Neural progenitor cell (in vitro differentiated cells): ENCODE measurements around the gene SPRTN. TPM values are rescaled to one million over a fixed set of nuclear protein-coding genes. Genes with fewer than 3 reads are reported as not detected.

Experiments used
- DNase-seq: peaks from one replicate; pipeline ENCODE4 v3.0.0-alpha.2; 2016; ENCODE audit warnings: low spot score
- H2AFZ ChIP-seq: fragments of 200-600 bp; sonication (generic); replicated peaks from 2 replicates; pipeline ENCODE4 v1.6.1; 2016; ENCODE audit warnings: antibody characterized with exemption
- H3F3A ChIP-seq: fragments of 200-600 bp; sonication (generic); 2 replicates; pipeline ENCODE4 v1.6.1; 2016; ENCODE audit warnings: antibody characterized with exemption, low read depth
- H3K27ac ChIP-seq: fragments of 200-600 bp; sonication (generic); 2 replicates; pipeline ENCODE4 v1.5.1; 2016; ENCODE audit warnings: mild to moderate bottlenecking
- H3K27me3 ChIP-seq: fragments of 200-600 bp; sonication (generic); 2 replicates; pipeline ENCODE4 v1.6.1; 2016; ENCODE audit warnings: mild to moderate bottlenecking, moderate library complexity
- H3K36me3 ChIP-seq: fragments of 200-600 bp; sonication (generic); 2 replicates; pipeline ENCODE4 v1.5.1; 2016
- H3K4me1 ChIP-seq: fragments of 200-600 bp; sonication (generic); 2 replicates; pipeline ENCODE4 v1.6.1; 2016; ENCODE audit warnings: mixed run types
- H3K4me2 ChIP-seq: fragments of 200-600 bp; sonication (generic); 2 replicates; pipeline ENCODE4 v1.6.1; 2016
- H3K4me3 ChIP-seq: fragments of 200-600 bp; sonication (generic); 2 replicates; pipeline ENCODE4 v1.5.1; 2016
- H3K79me2 ChIP-seq: fragments of 200-600 bp; sonication (generic); 2 replicates; pipeline ENCODE4 v1.6.1; 2016; ENCODE audit warnings: low read depth
- H3K9ac ChIP-seq: fragments of 200-600 bp; sonication (generic); 2 replicates; pipeline ENCODE4 v1.6.1; 2016
- H3K9me3 ChIP-seq: fragments of 200-600 bp; sonication (generic); 2 replicates; pipeline ENCODE4 v1.5.1; 2016; ENCODE audit warnings: low read depth
- H4K20me1 ChIP-seq: fragments of 200-600 bp; sonication (generic); 2 replicates; pipeline ENCODE4 v1.6.1; 2016; ENCODE audit warnings: low read depth
- H3K27ac Mint-ChIP-seq: 3 replicates; pipeline ENCODE4 v1.8.0; 2021; ENCODE audit warnings: mixed read lengths
- H3K27me3 Mint-ChIP-seq: 2 replicates; pipeline ENCODE4 v1.8.0; 2022; ENCODE audit warnings: low read depth, mild to moderate bottlenecking, inconsistent platforms, moderate library complexity, mixed read lengths; ENCODE audit not compliant: insufficient read depth
- H3K36me3 Mint-ChIP-seq: 3 replicates; pipeline ENCODE4 v1.8.0; 2021; ENCODE audit warnings: mixed read lengths
- H3K4me1 Mint-ChIP-seq: 3 replicates; pipeline ENCODE4 v1.8.0; 2021; ENCODE audit warnings: mixed read lengths
- H3K4me3 Mint-ChIP-seq: 3 replicates; pipeline ENCODE4 v1.8.0; 2021; ENCODE audit warnings: mild to moderate bottlenecking, moderate library complexity, mixed read lengths
- H3K9me3 Mint-ChIP-seq: 3 replicates; pipeline ENCODE4 v1.8.0; 2020; ENCODE audit warnings: mixed read lengths
- CTCF ChIP-seq: fragments of 200-600 bp; sonication (generic); IDR thresholded peaks from 2 replicates; pipeline ENCODE4 v1.5.1; 2017; ENCODE audit warnings: antibody characterized with exemption, mild to moderate bottlenecking
- EZH2 ChIP-seq: fragments of 200-600 bp; sonication (generic); IDR thresholded peaks from 2 replicates; pipeline ENCODE4 v1.6.1; 2017; ENCODE audit warnings: antibody characterized with exemption, mild to moderate bottlenecking, moderate library complexity
- EZH2phosphoT487 ChIP-seq: fragments of 200-600 bp; sonication (generic); IDR thresholded peaks from 2 replicates; pipeline ENCODE4 v1.6.1; 2017; ENCODE audit warnings: antibody characterized with exemption
- total RNA-seq: library from RNA; depleted of rRNA; stranded (reverse); fragments of >200 nt; gene quantifications from 2 replicates; pipeline ENCODE4 v1.2.3, GENCODE V29; 2015; ENCODE audit warnings: low replicate concordance

The SPRTN gene
- total RNA-seq, 1 donor from 2014 or later: 21.5 TPM

GRCh38 chr1:231385416-231385748, 47.3 kb downstream of the SPRTN start:
- no peak overlapping the region for H3K4me2 ChIP-seq
- H3K27me3 ChIP-seq: no peaks in the 10 kb centered on the region
- H3K4me3 Mint-ChIP-seq: no peak overlapping the region
- DNase-seq: no peak
- H3K27ac ChIP-seq: no peak overlapping the region
- H2AFZ ChIP-seq: no peak overlapping the region
- H3K36me3 ChIP-seq: no peaks in the 10 kb centered on the region
- H3K9me3 ChIP-seq: no peaks in the 10 kb centered on the region
- no peaks in the 10 kb centered on the region for H3F3A ChIP-seq
- H3K27ac Mint-ChIP-seq: no peak overlapping the region
- H3K9ac ChIP-seq: no peak overlapping the region
- H3K4me1 Mint-ChIP-seq: no peaks in the 10 kb centered on the region
- no peaks in the 10 kb centered on the region for H3K4me1 ChIP-seq
- H3K36me3 Mint-ChIP-seq: peaks cover 9% of the 10 kb centered on the region
- peaks cover 47% of the 10 kb centered on the region for H4K20me1 ChIP-seq
- no peaks in the 10 kb centered on the region for H3K9me3 Mint-ChIP-seq
- no peak for TF ChIP-seq EZH2
- no peak for TF ChIP-seq CTCF
- no peak for TF ChIP-seq EZH2phosphoT487
- peaks cover 5% of the 10 kb centered on the region for H3K79me2 ChIP-seq
- no peak overlapping the region for H3K4me3 ChIP-seq
- no peaks in the 10 kb centered on the region for H3K27me3 Mint-ChIP-seq

- Histone ChIP-seq H3K4me3 (no peak overlapping the region), H3K36me3 (no peaks in the 10 kb centered on the region), H3K79me2 (peaks cover 5% of the 10 kb centered on the region), H3K9me3 (no peaks in the 10 kb centered on the region), H3K27ac (no peak overlapping the region), H2AFZ (no peak overlapping the region), H3K4me2 (no peak overlapping the region), H3F3A (no peaks in the 10 kb centered on the region), H3K9ac (no peak overlapping the region), H4K20me1 (peaks cover 41% of the 10 kb centered on the region), H3K4me1 (no peaks in the 10 kb centered on the region), H3K27me3 (no peaks in the 10 kb centered on the region)
- peaks cover 9% of the 10 kb centered on the region for H3K36me3 Mint-ChIP-seq
- H3K27ac Mint-ChIP-seq: no peak overlapping the region
- no peak for DNase-seq
- no peaks in the 10 kb centered on the region for H3K27me3 Mint-ChIP-seq
- H3K4me3 Mint-ChIP-seq: no peak overlapping the region
- H3K9me3 Mint-ChIP-seq: no peaks in the 10 kb centered on the region
- no peaks in the 10 kb centered on the region for H3K4me1 Mint-ChIP-seq
- TF ChIP-seq EZH2: no peak
- TF ChIP-seq CTCF: no peak
- TF ChIP-seq EZH2phosphoT487: no peak
These were observed 48.4 kb downstream of the SPRTN start for GRCh38 chr1:231386466-231386865.

- Histone ChIP-seq H4K20me1 (peaks cover 29% of the 10 kb centered on the region), H3K27me3 (no peaks in the 10 kb centered on the region), H3K9ac (no peak overlapping the region), H3K27ac (no peak overlapping the region), H3K4me3 (no peak overlapping the region), H3K79me2 (peaks cover 5% of the 10 kb centered on the region), H3K4me2 (no peak overlapping the region), H2AFZ (no peak overlapping the region), H3K9me3 (no peaks in the 10 kb centered on the region), H3F3A (no peaks in the 10 kb centered on the region), H3K36me3 (no peaks in the 10 kb centered on the region), H3K4me1 (no peaks in the 10 kb centered on the region)
- DNase-seq: no peak
- Mint-ChIP-seq H3K9me3 (no peaks in the 10 kb centered on the region), H3K36me3 (peaks cover 9% of the 10 kb centered on the region), H3K27me3 (no peaks in the 10 kb centered on the region), H3K4me1 (no peaks in the 10 kb centered on the region), H3K4me3 (no peak overlapping the region), H3K27ac (no peak overlapping the region)
- TF ChIP-seq EZH2phosphoT487: no peak
- TF ChIP-seq EZH2: no peak
- TF ChIP-seq CTCF: no peak
These were observed 49.9 kb downstream of the SPRTN start for GRCh38 chr1:231387770-231388669.
